Measurements from ENCODE around the gene PNMA8C.
A peak's percentile ranks its signal among the peaks of the same experiment; 100 is the strongest.
"Not testable (repeated sequence)": the region's sequence is repeated elsewhere in the genome, so short reads cannot be mapped to it uniquely, and the experiment has no call there.

The PNMA8C gene

GRCh38 chr19:46446021-46446420, 17.3 kb upstream of the PNMA8C start:
- DNase-seq = no peak

- DNase-seq = no peak
Measured at GRCh38 chr19:46442808-46443450, 14.2 kb upstream of the PNMA8C start.

GRCh38 chr19:46441866-46442265, 13.1 kb upstream of the PNMA8C start:
- no peak for DNase-seq

DNA sequence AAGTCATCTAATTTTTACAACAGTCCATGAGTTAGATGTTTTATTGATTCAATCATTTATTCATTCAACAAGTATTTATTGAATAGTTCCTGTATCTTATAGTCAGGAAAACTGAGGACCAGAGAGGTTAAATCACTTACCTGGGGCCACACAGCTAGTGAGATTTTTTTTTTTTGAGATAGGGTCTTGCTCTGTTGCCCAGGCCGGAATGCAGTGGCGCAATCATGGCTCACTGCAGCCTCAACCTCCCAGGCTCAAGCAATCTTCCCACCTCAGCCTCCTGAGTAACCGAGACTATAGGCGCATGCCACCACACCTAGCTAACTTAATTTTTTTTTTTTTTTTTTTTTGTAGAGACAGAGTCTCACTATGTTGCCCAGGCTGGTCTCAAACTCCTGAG, 7.0 kb upstream of the PNMA8C start:
- not testable (repeated sequence) for DNase-seq

DNA sequence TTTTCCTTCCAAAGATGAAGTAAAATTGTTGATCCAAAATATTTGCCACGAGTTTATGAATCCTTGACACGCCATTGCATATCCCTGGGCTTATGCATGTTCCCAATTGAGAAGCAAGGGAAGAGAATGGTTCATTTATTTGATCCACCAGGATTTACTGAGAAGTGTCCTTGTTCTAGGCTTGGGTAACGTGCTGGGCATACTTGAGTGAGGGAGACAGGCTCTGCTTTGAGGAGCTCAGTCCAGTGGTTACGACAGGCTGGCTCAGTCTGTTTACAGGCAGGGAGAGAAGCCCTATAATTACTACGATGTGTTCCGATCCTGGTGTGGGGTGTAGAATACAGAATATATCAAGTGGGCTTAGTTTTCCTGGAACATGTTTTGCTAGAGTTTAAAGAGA, 6.3 kb upstream of the PNMA8C start:
- DNase-seq = no peak

DNA sequence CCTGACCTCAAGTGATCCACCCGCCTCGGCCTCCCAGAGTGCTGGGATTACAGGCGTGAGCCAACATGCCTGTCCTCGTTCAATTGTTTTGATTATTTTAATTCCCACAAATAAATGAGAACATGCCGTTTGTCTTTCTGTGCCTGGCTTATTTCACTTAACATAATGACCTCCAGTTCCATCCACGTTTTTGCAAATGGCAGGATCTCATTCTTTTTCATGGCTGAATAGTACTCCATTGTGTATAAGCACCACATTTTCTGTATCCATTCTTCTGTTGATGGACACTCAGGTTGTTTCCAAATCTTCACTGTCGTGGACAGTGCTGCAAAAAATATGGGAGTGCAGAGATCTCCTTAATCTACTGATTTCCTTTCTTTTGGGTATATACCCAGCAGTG, 4.7 kb upstream of the PNMA8C start:
- DNase-seq = not testable (repeated sequence)

DNA sequence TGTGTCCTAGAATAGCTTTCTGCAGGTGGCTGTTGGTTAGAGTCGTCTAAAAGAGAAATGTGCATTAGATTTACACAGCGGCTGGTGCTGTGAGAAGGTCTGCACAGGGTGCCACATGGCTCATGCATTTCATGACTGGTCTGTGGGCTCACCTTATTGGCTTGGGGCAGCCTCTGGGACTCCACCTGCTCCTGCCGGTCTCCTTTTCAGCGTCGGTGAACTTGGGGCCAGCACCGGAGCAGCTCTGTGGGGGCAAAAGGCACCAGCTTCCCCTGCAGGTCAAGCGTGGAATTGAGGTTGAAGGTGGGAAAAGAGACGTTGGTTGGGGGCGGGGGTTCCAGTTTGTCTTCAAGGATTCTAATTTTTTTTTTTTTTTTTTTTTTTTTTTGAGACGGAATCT, 3.1 kb upstream of the PNMA8C start:
- DNase-seq = peak in 1 of 2 experiments; percentile 53

- peak in 1 of 2 experiments; percentile 60 for DNase-seq
Measured at GRCh38 chr19:46429999-46430398, 1.3 kb upstream of the PNMA8C start.

- DNase-seq = no peak
Measured at GRCh38 chr19:46427518-46428045, 1.2 kb downstream of the PNMA8C start.

GRCh38 chr19:46426506-46427162, 2.1 kb downstream of the PNMA8C start:
- DNase-seq = peak; percentile 72 to 85

DNA sequence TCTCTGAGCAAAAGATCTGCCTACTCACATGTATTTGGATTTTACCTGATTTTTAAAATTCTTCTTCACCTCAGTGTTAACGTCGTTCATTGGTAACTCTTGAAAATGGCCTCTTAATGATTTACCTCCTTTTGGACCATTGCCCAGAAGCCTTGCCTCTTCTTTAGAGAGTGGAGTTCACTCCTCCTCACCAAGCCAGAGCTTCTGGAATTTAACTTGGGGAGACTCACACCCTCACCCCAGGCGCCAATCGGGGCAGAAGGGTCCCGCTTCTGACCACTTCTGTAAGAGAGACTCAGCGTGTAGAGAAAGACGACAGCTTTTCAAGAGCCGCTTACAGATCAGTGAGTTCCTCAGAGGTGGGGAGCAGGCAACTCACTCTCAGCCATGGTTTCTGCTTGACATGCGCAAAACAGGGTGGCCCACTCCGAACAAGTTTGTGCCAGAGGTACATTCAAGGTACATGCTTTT, 2.7 kb downstream of the PNMA8C start:
- DNase-seq = peak in 1 of 2 experiments; percentile 26

DNA sequence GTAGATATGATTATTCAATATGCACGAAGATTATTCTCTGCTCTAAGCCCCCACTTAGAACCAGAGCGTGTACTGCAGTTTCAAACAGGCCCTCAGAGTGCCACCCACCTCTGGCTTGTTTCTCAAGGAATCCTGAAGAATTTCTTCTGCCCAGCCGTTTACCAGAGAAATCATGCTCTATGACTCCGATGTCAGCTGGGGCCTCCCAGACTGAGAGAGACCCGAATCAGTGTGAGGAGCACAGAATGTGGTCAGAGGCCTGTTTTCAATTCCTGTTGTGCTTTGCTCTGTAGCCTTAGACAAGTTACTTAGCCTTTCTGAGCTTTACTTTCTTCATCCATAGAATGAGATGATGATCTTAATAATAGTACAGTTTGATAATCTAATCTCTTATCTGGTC, 5.5 kb downstream of the PNMA8C start:
- DNase-seq = no peak

- DNase-seq = no peak
Measured at GRCh38 chr19:46422344-46422743, 6.4 kb downstream of the PNMA8C start.

GRCh38 chr19:46420056-46420455, 8.7 kb downstream of the PNMA8C start:
- no peak for DNase-seq

DNA sequence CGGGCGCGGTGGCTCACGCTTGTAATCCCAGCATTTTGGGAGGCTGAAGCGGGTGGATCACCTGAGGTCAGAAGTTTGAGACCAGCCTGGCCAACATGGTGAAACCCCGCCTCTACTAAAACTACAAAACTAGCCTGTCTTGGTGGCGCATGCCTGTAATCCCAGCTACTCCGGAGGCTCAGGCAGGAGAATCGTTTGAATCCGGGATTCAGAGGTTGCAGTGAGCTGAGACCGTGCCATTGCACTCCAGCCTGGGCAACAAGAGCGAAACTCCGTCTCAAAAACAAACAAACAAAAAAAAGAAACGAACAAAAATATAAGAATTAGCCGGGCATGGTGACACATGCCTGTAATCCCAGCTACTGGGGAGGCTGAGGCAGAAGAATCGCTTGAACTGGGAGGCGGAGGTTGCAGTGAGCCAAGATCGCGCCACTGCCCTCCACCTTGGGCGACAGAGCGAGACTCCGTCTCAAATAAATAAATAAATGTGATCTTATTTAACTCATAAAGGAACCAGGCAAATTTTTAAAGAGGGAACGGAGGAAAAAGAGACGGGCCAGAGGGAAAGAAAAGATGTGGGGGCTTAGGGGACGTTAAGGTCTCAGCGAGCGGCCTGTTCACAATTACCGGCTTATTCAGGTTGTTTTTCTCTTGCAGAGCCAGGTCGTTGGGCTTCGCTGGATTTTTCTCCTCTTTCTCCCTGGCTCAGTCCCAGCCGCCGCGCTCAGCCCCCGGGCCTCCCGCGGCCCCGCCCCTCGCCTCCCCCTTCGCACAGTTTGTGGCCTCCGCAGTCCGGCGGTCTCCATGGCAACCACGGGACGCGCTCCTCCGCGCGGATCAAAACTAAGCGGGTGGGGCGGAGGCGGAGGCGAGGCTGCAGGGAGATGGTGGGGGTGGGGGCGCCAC, 12.7 kb downstream of the PNMA8C start:
- DNase-seq = peak; percentile 63 to 86

DNA sequence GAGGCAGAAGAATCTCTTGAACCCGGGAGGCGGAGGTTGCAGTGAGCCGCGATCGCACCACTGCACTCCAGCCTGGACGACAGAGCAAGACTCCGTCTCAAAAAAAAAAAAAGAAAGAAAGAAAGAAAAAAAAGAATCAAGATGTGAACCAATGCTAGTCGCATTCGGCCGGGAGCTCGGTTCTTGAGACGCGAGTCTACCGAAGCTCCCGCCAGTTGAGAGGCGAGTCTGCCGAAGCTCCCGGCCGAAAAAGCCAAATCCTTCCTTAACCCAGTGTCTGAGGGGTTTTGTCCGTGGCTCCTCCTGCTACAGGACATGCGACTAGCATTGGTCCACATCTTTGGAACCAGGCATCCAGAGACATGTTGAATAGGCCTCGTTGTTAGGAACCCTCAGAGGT, 13.8 kb downstream of the PNMA8C start:
- DNase-seq = not testable (repeated sequence)

DNA sequence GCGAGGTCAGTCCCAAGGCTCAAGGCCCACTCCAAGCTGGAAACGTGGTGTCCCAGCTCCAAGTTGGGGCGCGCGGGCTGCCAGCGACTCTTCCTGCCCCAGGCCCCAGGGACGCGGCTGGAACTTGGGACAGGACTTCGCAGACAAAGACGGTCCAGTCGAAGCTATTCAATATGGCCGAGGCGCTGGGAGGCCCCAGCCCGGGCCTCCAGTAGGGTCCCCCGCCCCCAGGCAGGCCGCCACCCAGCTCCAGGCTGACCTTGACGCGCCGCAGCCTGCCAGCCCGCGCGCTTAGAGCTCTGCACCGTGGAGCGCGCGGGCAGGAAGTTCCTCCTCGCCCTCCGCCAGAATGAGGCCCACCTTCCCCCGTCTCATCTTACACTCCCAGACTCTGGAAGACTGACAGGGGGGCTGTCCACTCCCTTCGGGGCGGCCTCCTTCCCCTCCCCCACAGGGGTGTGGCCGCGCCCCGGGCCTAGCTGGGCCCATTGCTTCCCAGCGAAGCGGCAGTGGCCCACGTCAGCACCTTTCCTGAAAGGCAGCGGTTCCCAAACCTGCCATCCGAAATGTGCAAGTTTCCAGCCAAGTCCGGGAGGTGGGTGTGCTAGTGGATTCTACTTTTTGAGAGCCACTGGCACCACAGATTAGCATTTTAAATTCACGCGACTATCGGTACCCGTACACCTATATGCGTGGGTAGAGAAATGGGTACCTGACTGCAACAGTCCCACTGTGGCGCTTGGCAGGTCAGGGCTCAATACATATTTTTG, 15.3 kb downstream of the PNMA8C start, which contains the start of gene CCDC8:
TSS of gene CCDC8 (minus strand) at position 303 of the 770 bp plus-strand sequence. CDS start 754 bp downstream, outside the sequence.
- DNase-seq = peak; percentile 83 to 95

DNA sequence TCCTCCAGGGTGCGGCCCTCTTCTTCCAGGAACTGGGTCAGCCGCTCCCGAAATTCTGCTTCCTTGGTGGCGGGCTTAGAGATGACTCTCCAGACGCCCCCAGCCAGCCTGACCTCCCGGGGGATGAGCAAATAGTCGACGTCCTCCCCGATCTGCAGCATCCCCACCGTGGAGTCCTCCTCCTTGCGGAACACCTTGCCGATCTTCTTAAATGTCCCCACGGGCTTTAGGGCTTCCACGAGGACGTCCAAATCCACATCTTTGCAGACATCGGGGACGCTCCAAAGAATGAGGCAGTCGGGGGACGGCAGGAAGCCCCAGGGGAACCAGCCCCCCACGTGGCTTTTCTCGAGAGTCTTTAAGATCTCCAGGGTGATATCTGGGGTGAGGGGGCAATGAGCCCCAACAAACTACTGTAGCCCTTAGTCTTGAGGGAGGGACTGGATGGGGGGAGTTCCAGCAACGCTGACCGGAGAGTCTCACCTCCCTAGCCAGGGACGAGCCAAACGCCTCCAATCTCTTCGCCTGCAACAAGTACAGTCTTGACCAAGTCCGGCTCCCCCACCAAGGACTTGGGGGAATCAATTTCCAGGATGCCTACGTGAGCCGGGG, 16.0 kb downstream of the PNMA8C start:
- no peak for DNase-seq

- peak in 1 of 2 experiments; percentile 11 for DNase-seq
Measured at GRCh38 chr19:46411925-46412649, 16.6 kb downstream of the PNMA8C start.

DNA sequence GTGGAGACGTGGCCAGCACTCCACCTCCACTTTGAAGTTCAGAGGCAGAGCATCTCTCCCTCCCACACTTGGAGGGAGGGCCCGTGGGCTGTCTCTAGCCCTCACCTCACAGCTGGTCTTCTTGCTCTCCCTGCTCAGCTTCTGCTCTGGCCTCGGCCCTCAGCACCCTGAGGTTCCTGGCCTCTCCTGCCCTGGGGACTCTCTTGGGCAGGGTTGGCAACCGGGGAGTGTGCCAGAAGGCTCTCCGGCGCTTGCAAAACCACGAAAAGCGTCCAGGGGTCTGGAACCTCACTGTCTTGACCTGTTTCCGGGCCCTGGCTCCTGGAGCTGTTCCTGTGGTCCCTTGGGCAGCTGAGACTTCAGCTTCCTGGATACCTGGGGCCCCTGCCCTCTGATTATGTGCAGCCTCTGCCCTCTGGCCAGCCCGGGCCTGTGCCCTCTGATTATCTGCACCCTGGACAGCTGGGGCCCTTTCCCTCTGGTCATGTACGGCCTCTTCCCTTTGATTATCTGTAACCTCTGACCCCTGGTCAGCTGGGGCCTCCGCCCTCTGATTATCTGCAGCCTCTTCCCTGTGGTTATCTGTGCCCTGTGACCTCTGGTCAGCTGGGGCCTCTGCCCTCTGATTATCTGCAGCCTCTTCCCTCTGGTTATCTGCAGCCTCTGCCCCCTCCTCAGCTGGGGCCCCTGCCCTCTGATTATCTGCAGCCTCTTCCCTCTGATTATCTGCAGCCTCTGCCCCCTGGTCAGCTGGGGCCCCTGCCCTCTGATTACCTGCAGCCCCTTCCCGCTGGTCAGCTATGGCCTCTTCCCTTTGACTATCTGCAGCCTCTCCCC, 17.4 kb downstream of the PNMA8C start:
- no peak for DNase-seq
